T-helper 1 cell treated with Interleukin-12 subunit alpha and Interleukin-12 subunit beta and Interleukin-4 antibody, amounts not matched to agents 30 μg/mL and 1 μg/mL, for 36 hours (primary cell): ENCODE measurements around the gene CNOT4.
"Not testable (repeated sequence)": the region's sequence is repeated elsewhere in the genome, so short reads cannot be mapped to it uniquely, and the experiment has no call there.

Experiments used
- H3K27ac Mint-ChIP-seq: one replicate; pipeline ENCODE4 v1.8.0; 2021; ENCODE audit warnings: mild to moderate bottlenecking, mixed read lengths
- H3K27me3 Mint-ChIP-seq: one replicate; pipeline ENCODE4 v1.8.0; 2021; ENCODE audit warnings: low read depth, mixed read lengths
- H3K36me3 Mint-ChIP-seq: one replicate; pipeline ENCODE4 v1.8.0; 2021; ENCODE audit warnings: low read depth, mixed read lengths
- H3K4me1 Mint-ChIP-seq: one replicate; pipeline ENCODE4 v1.8.0; 2021; ENCODE audit warnings: low read depth, mixed read lengths
- H3K4me3 Mint-ChIP-seq: one replicate; pipeline ENCODE4 v1.8.0; 2021; ENCODE audit warnings: mild to moderate bottlenecking, moderate library complexity, mixed read lengths
- H3K9me3 Mint-ChIP-seq: one replicate; pipeline ENCODE4 v1.8.0; 2021; ENCODE audit warnings: mixed read lengths

Gene CNOT4

GRCh38 chr7:135523146-135523545 lies 13.2 kb upstream of the CNOT4 start:
- Mint-ChIP-seq H3K4me1 (no peaks in the 10 kb centered on the region), H3K9me3 (no peaks in the 10 kb centered on the region), H3K36me3 (no peaks in the 10 kb centered on the region), H3K27me3 (peaks cover 6% of the 10 kb centered on the region), H3K27ac (no peak overlapping the region), H3K4me3 (no peak overlapping the region)

- Mint-ChIP-seq H3K9me3 (no peaks in the 10 kb centered on the region), H3K36me3 (no peaks in the 10 kb centered on the region), H3K4me3 (no peak overlapping the region), H3K27ac (no peak overlapping the region), H3K4me1 (no peaks in the 10 kb centered on the region), H3K27me3 (peaks cover 6% of the 10 kb centered on the region)
Observed at GRCh38 chr7:135522509-135522908, 12.6 kb upstream of the CNOT4 start.

- Mint-ChIP-seq H3K36me3 (no peaks in the 10 kb centered on the region), H3K27ac (no peak overlapping the region)
Observed at GRCh38 chr7:135519871-135520270, 10.0 kb upstream of the CNOT4 start.

DNA sequence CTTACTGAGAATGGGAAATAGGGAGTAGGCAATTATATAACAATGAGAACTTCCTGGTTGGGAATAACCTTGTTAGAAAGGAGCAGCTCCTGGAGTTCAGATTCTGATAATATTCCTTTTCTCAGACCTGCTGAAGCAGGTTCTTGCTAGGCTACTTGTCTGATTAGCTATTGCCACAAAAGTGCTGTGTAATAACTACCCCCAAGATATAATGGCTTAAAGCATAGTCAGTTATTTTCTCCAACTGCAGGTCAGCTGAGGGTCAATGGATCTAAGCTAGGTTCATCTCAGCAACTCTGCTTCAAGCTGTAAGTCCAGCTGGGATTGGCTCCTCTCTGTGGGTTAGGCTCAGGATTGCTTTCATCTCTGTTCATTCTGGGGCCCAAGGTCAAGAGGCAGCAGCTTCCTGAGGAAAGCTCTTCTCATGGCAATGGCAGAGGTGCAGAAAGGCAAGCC lies 9.4 kb upstream of the CNOT4 start:
- Mint-ChIP-seq H3K36me3 (no peaks in the 10 kb centered on the region), H3K9me3 (no peaks in the 10 kb centered on the region), H3K4me1 (no peaks in the 10 kb centered on the region), H3K27me3 (peaks cover 4% of the 10 kb centered on the region), H3K4me3 (no peak overlapping the region), H3K27ac (no peak overlapping the region)

More at GRCh38 chr7:135519871-135520270, 10.0 kb upstream of the CNOT4 start:
- Mint-ChIP-seq H3K9me3 (no peaks in the 10 kb centered on the region), H3K4me3 (no peak overlapping the region), H3K27me3 (peaks cover 4% of the 10 kb centered on the region), H3K4me1 (no peaks in the 10 kb centered on the region)

DNA sequence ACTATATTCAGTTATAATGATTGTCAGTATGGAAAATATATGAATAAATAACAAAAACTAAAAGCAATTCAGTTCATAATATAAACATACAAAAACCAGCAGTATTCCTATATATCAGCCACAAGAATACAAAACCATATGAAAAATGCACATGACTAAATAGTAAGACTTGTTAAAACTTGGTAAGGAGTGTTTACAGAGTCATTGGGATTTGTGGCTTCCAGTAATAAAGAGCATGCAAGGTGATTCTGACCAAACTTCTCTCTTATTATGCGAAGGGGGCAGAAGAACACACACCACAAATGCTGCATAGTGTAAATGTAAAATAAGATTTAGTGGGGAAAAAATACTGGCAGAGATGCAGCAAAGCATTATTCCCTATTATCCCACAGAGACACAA lies 8.8 kb upstream of the CNOT4 start:
- H3K27ac Mint-ChIP-seq, result no peak overlapping the region

DNA sequence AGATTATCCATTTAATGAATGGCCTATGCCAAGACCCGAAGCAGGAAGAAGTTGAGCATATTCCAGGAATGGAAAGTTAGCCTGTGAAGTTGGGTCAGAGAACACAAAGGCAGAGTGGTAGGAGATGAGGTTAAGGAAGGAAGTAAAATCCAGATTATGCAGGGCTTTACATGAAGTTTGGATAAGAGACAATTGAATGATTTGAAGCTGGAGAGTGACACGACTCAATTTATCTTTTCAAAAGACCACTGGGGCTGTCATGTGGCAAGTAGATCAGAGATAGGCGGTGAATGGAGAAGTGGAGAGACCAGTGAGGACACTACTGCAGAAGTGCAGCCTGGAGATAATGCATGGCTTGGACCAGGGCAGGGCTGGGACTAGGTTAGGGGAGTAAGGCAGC lies 7.2 kb upstream of the CNOT4 start:
- Mint-ChIP-seq H3K9me3 (no peaks in the 10 kb centered on the region), H3K27me3 (peaks cover 4% of the 10 kb centered on the region), H3K4me1 (no peaks in the 10 kb centered on the region), H3K36me3 (no peaks in the 10 kb centered on the region), H3K4me3 (no peak overlapping the region), H3K27ac (no peak overlapping the region)

More for the DNA sequence above, 8.8 kb upstream of the CNOT4 start:
- Mint-ChIP-seq H3K9me3 (no peaks in the 10 kb centered on the region), H3K36me3 (no peaks in the 10 kb centered on the region), H3K4me3 (no peak overlapping the region), H3K27me3 (peaks cover 4% of the 10 kb centered on the region), H3K4me1 (no peaks in the 10 kb centered on the region)

GRCh38 chr7:135514856-135515255 lies 5.0 kb upstream of the CNOT4 start:
- no peak overlapping the region for H3K27ac Mint-ChIP-seq
- no peak overlapping the region for H3K4me3 Mint-ChIP-seq
- no peaks in the 10 kb centered on the region for H3K36me3 Mint-ChIP-seq
- H3K4me1 Mint-ChIP-seq, result no peaks in the 10 kb centered on the region
- peaks cover 4% of the 10 kb centered on the region for H3K27me3 Mint-ChIP-seq
- H3K9me3 Mint-ChIP-seq, result no peaks in the 10 kb centered on the region

- peaks cover 4% of the 10 kb centered on the region for H3K27me3 Mint-ChIP-seq
- H3K4me3 Mint-ChIP-seq, result no peak overlapping the region
- no peaks in the 10 kb centered on the region for H3K36me3 Mint-ChIP-seq
- peaks cover under 1% of the 10 kb centered on the region for H3K4me1 Mint-ChIP-seq
- no peak overlapping the region for H3K27ac Mint-ChIP-seq
- H3K9me3 Mint-ChIP-seq, result no peaks in the 10 kb centered on the region
Observed at GRCh38 chr7:135512135-135512887, 2.4 kb upstream of the CNOT4 start.

DNA sequence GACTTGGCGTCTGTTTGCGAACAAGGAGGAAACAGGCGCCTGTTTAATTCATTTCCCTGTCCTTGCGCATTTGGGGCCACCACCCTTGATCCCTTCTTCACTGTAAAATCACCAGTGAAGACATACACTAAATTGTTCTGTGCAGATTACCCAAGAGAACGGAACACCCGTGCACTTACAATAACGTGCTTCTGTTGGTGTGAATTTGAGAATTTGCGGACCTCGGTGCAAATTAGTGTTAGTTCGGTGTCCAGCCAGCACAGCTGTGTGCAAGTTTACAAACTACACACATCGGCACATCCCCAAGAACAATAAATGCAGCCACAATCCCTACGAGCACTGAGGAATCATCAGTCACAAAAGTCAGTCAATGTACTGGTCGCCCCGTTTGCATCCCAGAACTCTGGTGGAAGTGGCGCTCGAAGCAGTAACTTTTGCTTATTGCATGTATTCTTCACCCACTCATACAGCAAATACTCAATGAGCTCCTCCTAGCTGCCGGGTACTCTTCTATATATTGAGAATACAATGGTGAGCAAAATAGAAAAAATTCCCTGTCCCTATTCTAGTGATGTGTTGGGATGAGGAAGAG lies 786 bp upstream of the CNOT4 start:
- Mint-ChIP-seq H3K4me3 (no peak overlapping the region), H3K9me3 (no peaks in the 10 kb centered on the region), H3K27ac (no peak overlapping the region), H3K36me3 (no peaks in the 10 kb centered on the region), H3K27me3 (no peaks in the 10 kb centered on the region), H3K4me1 (peaks cover 4% of the 10 kb centered on the region)

DNA sequence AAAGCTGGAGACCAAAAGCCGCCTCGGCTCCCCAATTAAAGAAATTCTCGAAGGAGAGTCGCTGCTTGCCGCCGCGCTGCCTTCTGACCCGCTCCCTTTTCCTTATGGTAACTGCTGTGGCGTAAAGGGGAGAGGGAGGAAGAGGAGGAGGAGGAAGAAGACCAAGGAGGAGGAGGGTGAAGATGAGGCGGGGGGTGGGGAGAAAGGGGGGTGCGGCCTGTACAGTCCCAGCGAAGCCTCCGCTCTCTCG lies 388 bp downstream of the CNOT4 start:
- Mint-ChIP-seq H3K27me3 (no peaks in the 10 kb centered on the region), H3K36me3 (no peaks in the 10 kb centered on the region), H3K4me3 (no peak overlapping the region), H3K27ac (no peak overlapping the region), H3K9me3 (no peaks in the 10 kb centered on the region), H3K4me1 (peaks cover 4% of the 10 kb centered on the region)

DNA sequence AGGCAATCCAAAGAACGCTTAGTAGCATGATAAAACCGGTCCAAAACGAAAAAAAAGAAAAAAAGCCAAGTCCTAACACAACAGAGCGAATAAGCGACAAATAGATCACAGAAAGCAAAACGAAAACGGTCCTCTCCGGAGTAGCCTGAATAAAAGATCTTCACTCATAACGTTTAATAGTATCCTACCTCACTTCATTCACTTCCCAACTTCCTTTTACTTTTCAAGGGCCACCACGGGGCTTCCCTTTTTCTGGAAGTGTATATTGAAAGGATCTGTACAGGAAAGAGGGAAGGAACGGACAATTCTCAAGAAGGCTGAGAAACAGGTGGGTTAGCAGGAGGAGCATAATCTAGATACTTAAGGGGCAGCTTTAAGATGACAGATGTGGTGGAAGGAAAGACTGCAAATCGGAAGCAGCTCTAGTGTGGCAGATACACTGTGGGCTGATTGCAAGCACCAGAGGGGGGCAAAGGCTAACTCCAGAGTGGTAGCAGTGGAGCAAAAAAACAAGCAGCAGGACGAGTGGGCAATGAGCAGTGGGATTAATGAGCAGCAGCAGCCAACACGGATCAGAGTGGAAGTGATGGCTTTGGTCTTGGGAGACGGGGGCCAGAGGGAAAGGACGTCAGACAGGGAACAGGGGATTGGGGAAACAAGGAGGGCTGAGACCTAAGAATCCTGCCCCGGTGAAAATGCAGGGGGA lies 866 bp downstream of the CNOT4 start:
- Mint-ChIP-seq H3K27me3 (no peaks in the 10 kb centered on the region), H3K27ac (no peak overlapping the region), H3K36me3 (no peaks in the 10 kb centered on the region), H3K4me3 (no peak overlapping the region), H3K4me1 (peaks cover 4% of the 10 kb centered on the region), H3K9me3 (no peaks in the 10 kb centered on the region)

- H3K27me3 Mint-ChIP-seq, result no peaks in the 10 kb centered on the region
- H3K27ac Mint-ChIP-seq, result no peak overlapping the region
- no peaks in the 10 kb centered on the region for H3K9me3 Mint-ChIP-seq
- peaks cover 26% of the 10 kb centered on the region for H3K4me1 Mint-ChIP-seq
- H3K4me3 Mint-ChIP-seq, result no peak overlapping the region
- peaks cover 3% of the 10 kb centered on the region for H3K36me3 Mint-ChIP-seq
Observed at GRCh38 chr7:135501402-135501801, 8.5 kb downstream of the CNOT4 start.

DNA sequence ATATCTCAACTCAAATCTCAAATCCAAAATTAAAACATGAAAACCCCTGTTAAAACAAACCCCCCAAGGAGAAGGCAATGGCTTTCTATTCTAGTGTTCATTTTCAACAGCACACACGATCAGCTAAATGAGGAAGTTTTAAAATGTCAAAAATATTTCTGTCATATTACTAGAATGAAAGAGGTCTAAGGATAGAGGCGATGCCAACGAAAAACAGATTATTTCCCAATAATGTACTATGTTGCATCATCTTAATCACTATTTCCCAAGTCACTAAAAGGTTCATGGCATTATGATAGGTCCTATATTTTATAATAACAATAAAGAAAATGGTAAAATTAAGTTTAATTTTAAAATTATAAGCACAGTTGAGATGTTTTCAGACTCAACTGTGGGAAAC lies 10.1 kb downstream of the CNOT4 start:
- peaks cover 5% of the 10 kb centered on the region for H3K36me3 Mint-ChIP-seq
- peaks cover 28% of the 10 kb centered on the region for H3K4me1 Mint-ChIP-seq
- no peaks in the 10 kb centered on the region for H3K27me3 Mint-ChIP-seq
- H3K9me3 Mint-ChIP-seq, result no peaks in the 10 kb centered on the region
- no peak overlapping the region for H3K27ac Mint-ChIP-seq
- no peak overlapping the region for H3K4me3 Mint-ChIP-seq

DNA sequence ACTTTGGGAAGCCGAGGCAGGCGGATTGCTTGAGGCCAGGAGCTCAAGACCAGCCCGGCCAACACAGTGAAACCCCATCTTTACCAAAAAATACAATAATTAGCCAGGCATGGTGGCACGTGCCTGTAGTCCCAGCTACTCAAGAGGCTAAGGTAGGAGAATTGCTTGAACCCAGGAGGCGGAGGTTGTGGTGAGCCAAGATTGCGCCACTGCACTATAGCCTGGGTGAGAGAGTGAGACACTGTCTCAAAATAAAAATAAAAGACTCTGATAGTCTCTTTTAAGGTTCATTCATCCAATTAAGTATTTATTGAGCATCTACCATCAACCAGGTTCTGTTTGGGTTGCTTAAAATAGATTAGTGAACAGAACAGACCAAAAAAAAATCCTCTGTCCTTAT lies 12.7 kb downstream of the CNOT4 start:
- H3K27me3 Mint-ChIP-seq, H3K9me3 Mint-ChIP-seq, H3K4me3 Mint-ChIP-seq, H3K36me3 Mint-ChIP-seq, H3K27ac Mint-ChIP-seq: not testable (repeated sequence)
- H3K4me1 Mint-ChIP-seq, result peaks cover 30% of the 10 kb centered on the region

DNA sequence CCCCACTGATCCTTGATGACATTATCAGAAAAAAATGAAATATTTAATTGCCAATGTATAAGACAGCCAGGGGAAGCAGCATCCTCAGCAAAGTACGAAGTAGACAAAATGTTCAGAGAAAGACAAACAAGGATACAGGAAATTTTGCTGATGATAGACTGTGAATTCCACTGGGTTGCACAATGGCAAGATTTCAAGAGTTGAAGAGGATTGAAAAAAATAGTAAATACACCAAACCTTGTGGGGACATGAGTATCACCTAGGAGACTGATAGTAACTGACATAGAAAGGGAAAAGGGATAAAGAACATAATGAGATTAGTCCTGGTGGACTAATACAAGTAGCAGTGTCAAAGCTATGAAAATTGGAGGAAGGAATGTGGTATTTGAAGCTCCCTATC lies 16.5 kb downstream of the CNOT4 start:
- Mint-ChIP-seq H3K4me3 (no peak overlapping the region), H3K27me3 (no peaks in the 10 kb centered on the region), H3K9me3 (no peaks in the 10 kb centered on the region), H3K27ac (no peak overlapping the region), H3K4me1 (peaks cover 11% of the 10 kb centered on the region), H3K36me3 (peaks cover 7% of the 10 kb centered on the region)
